Smooth muscle cell (in vitro differentiated cells): Measurements from ENCODE around the gene DCAF6. TPM values are rescaled to one million over a fixed set of nuclear protein-coding genes. Genes with fewer than 3 reads are reported as not detected.

Experiments
- DNase-seq: peaks from one replicate; lab custom pipeline; 2025; ENCODE audit not compliant: unreplicated experiment; lab: John Stamatoyannopoulos, UW
- H2AFZ ChIP-seq: fragments of 200-600 bp; sonication (generic); 2 replicates; pipeline ENCODE4 v1.6.0; 2016; ENCODE audit warnings: antibody characterized with exemption, low read depth, mild to moderate bottlenecking
- H3F3A ChIP-seq: fragments of 200-600 bp; sonication (generic); 2 replicates; pipeline ENCODE4 v1.6.0; 2017; ENCODE audit warnings: antibody characterized with exemption, low read depth
- H3K27ac ChIP-seq: fragments of 200-600 bp; sonication (generic); 2 replicates; pipeline ENCODE4 v1.5.1; 2016; ENCODE audit warnings: low read depth, mild to moderate bottlenecking
- H3K27me3 ChIP-seq: fragments of 200-600 bp; sonication (generic); 2 replicates; pipeline ENCODE4 v1.6.1; 2016; ENCODE audit warnings: low read depth, mild to moderate bottlenecking
- H3K36me3 ChIP-seq: fragments of 200-600 bp; sonication (generic); 2 replicates; pipeline ENCODE4 v1.5.1; 2016; ENCODE audit warnings: low read depth
- H3K4me1 ChIP-seq: fragments of 200-600 bp; sonication (generic); 2 replicates; pipeline ENCODE4 v1.5.1; 2016; ENCODE audit warnings: low read depth
- H3K4me2 ChIP-seq: fragments of 200-600 bp; sonication (generic); 2 replicates; pipeline ENCODE4 v1.6.0; 2016; ENCODE audit warnings: mild to moderate bottlenecking
- H3K4me3 ChIP-seq: fragments of 200-600 bp; sonication (generic); 2 replicates; pipeline ENCODE4 v1.5.1; 2016; ENCODE audit warnings: mild to moderate bottlenecking
- H3K79me2 ChIP-seq: fragments of 200-600 bp; sonication (generic); 2 replicates; pipeline ENCODE4 v1.6.0; 2016; ENCODE audit warnings: low read depth, mild to moderate bottlenecking
- H3K9ac ChIP-seq: fragments of 200-600 bp; sonication (generic); 2 replicates; pipeline ENCODE4 v1.6.0; 2016; ENCODE audit warnings: low read depth
- H3K9me3 ChIP-seq: fragments of 200-600 bp; sonication (generic); replicated peaks from 2 replicates; pipeline ENCODE4 v1.5.1; 2016; ENCODE audit warnings: low read depth
- H4K20me1 ChIP-seq: fragments of 200-600 bp; sonication (generic); 2 replicates; pipeline ENCODE4 v1.6.0; 2016; ENCODE audit warnings: low read depth
- WGBS: methylation state at CpG from one replicate; pipeline ENCODE4 v1.1.7; 2016; ENCODE audit warnings: low lambda C conversion rate; 5-methylcytosine and 5-hydroxymethylcytosine counted together
- polyA plus RNA-seq: library from polyadenylated mRNA; unstranded; fragments of >200 nt; fragmentation: Nextera tagmentation; extraction: Ambion mirVana; gene quantifications from 2 replicates; pipeline ENCODE4 v1.2.1, GENCODE V29; 2016
- total RNA-seq: library from RNA; depleted of rRNA; stranded (reverse); fragments of >200 nt; gene quantifications from 2 replicates; pipeline ENCODE4 v1.2.3, GENCODE V29; 2014
- TF ChIP-seq, protein P1 (sequence below): fragments of 200-600 bp; sonication (generic); IDR thresholded peaks from 2 replicates; pipeline ENCODE4 v1.5.1; 2017; ENCODE audit warnings: borderline replicate concordance, mild to moderate bottlenecking, antibody characterized with exemption; ENCODE audit not compliant: insufficient read depth, poor library complexity, severe bottlenecking

DCAF6 gene
- total and polyA plus RNA-seq, 2 experiments from 2014 or later = 27.4 to 34.9 TPM

DNA sequence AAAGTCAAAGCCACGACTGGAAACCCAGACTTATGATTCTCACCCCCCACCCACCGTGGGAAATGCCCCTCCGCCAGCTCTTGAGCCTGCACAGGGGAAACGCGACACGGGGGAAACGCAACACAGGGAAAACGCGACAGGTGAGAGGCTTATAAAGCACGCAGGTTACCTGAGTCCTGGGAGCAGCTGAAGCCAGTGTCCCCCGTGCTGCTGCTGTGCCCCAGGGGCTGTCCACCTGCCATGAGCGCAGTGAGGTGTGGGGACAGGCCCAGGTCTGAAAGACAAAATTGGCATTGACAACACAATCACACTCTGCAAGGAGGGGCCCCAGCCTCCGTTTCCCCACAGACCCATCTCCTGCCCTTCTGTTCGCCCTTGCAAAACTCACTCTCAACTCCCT is 153.9 kb downstream of the DCAF6 start:
- Histone ChIP-seq H3K4me2 (no peak overlapping the region), H3F3A (no peaks in the 10 kb centered on the region), H3K79me2 (no peaks in the 10 kb centered on the region), H2AFZ (no peak overlapping the region), H3K27ac (no peak overlapping the region), H3K36me3 (no peaks in the 10 kb centered on the region), H4K20me1 (no peaks in the 10 kb centered on the region), H3K4me1 (peaks cover 4% of the 10 kb centered on the region), H3K9ac (no peak overlapping the region), H3K4me3 (no peak overlapping the region), H3K27me3 (no peaks in the 10 kb centered on the region), H3K9me3 (no peaks in the 10 kb centered on the region)
- WGBS = 96% methylated on average over 14 of the region's 14 CpGs
- TF ChIP-seq, protein P1, sequence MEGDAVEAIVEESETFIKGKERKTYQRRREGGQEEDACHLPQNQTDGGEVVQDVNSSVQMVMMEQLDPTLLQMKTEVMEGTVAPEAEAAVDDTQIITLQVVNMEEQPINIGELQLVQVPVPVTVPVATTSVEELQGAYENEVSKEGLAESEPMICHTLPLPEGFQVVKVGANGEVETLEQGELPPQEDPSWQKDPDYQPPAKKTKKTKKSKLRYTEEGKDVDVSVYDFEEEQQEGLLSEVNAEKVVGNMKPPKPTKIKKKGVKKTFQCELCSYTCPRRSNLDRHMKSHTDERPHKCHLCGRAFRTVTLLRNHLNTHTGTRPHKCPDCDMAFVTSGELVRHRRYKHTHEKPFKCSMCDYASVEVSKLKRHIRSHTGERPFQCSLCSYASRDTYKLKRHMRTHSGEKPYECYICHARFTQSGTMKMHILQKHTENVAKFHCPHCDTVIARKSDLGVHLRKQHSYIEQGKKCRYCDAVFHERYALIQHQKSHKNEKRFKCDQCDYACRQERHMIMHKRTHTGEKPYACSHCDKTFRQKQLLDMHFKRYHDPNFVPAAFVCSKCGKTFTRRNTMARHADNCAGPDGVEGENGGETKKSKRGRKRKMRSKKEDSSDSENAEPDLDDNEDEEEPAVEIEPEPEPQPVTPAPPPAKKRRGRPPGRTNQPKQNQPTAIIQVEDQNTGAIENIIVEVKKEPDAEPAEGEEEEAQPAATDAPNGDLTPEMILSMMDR = no peak
- DNase-seq = no peak

DNA sequence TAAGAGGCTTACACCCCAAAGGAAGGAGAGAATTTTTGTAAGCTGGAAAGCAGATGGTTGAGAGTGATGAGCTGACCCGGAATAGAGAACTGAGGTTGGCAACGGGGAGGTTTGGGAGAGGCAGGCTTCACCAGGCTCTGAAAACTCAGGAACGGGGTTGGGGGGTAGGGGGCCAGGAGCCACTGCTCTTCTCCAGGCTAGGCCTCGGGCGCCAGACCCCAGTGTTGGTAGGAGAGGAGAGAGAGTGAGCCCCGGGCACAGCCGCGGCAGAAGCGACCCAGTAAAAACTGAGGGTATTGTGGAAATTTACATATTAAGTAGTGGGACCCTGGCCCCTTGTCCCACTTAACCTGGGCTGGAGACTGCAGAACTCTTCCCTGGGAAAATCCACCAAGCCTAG is 154.6 kb downstream of the DCAF6 start:
- Histone ChIP-seq H2AFZ (no peak overlapping the region), H3K4me3 (no peak overlapping the region), H4K20me1 (no peaks in the 10 kb centered on the region), H3K36me3 (no peaks in the 10 kb centered on the region), H3K9ac (no peak overlapping the region), H3K27me3 (no peaks in the 10 kb centered on the region), H3K27ac (no peak overlapping the region), H3K4me2 (no peak overlapping the region), H3F3A (no peaks in the 10 kb centered on the region), H3K79me2 (no peaks in the 10 kb centered on the region), H3K4me1 (peaks cover 4% of the 10 kb centered on the region), H3K9me3 (no peaks in the 10 kb centered on the region)
- DNase-seq = no peak
- TF ChIP-seq, protein P1 = no peak
- 96% methylated on average over 9 of the region's 9 CpGs for WGBS

DNA sequence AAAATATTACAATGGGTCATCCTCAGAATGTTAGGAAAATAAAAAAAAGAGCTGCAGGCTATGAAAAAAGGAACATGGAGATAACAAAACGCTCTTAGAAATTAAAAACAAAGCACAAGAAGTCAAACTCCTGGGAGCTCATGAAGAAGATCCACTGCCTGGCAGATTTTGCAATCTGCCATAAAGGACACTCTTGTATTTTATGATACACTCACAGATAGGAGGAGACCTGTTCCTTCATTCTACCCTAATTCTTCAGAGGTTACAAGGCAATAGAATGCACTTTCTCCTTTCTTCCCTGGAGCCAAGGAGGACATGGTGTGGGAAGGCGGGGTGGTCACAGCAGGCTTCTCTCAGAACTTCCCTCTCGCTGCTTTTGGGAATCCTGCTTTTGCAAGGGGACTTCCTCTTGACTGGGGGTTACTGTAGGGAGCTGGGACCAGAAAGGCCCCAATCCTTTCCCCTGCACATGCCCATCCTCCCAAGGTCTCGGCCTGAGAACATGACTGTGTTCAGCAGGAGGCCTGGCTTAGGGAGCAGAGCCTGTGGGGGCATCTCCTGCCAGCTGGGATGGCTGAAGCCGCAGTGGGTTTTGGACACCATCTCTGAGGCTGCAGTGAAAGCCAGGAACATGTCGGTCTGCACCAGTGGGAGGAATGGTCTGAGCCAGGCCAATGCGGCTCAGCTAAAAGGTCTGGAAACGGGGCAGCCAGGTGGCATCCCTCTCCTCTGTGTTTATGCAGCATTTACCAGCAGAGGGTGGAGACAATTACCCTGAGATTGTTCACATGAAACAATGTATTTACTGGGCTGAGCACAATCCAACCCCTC is 155.5 kb downstream of the DCAF6 start:
- Histone ChIP-seq H3K9ac (no peak overlapping the region), H3K27me3 (no peaks in the 10 kb centered on the region), H4K20me1 (no peaks in the 10 kb centered on the region), H3K4me1 (peaks cover 4% of the 10 kb centered on the region), H2AFZ (no peak overlapping the region), H3F3A (no peaks in the 10 kb centered on the region), H3K9me3 (no peaks in the 10 kb centered on the region), H3K79me2 (no peaks in the 10 kb centered on the region), H3K36me3 (no peaks in the 10 kb centered on the region), H3K4me3 (no peak overlapping the region), H3K27ac (no peak overlapping the region), H3K4me2 (no peak overlapping the region)
- TF ChIP-seq, protein P1 = no peak
- DNase-seq = no peak
- 89% methylated on average over 8 of the region's 8 CpGs for WGBS
